RWPE2 (cell line): Measurements from ENCODE around the gene IGFLR1.

Source experiments
- ATAC-seq: fragments of 200-7000 bp; cut with Tn5 transposase; 3 replicates; pipeline ENCODE4 v1.9.1; 2021; ENCODE audit warnings: low read depth
- DNase-seq: peaks from one replicate; pipeline ENCODE4 v3.0.0-alpha.2; 2020; ENCODE audit warnings: low spot score
- H3K27ac ChIP-seq: fragments of 450-650 bp; 2 replicates; pipeline ENCODE4 v1.5.1; 2017; ENCODE audit warnings: mild to moderate bottlenecking; ENCODE audit not compliant: poor library complexity, severe bottlenecking
- H3K27me3 ChIP-seq: fragments of 250-450 bp; sonication (Bioruptor Pico); 2 replicates; pipeline ENCODE4 v1.5.1; 2021; ENCODE audit warnings: mild to moderate bottlenecking, moderate library complexity; ENCODE audit not compliant: insufficient read depth, poor library complexity, severe bottlenecking
- H3K36me3 ChIP-seq: fragments of 250-450 bp; sonication (Bioruptor Pico); 2 replicates; pipeline ENCODE4 v1.5.1; 2020; ENCODE audit warnings: low read depth, mild to moderate bottlenecking, moderate library complexity
- H3K4me1 ChIP-seq: fragments of 250-450 bp; sonication (Bioruptor Pico); 2 replicates; pipeline ENCODE4 v1.5.1; 2021; ENCODE audit warnings: mild to moderate bottlenecking, moderate library complexity; ENCODE audit not compliant: insufficient read depth, poor library complexity, severe bottlenecking
- H3K4me3 ChIP-seq: fragments of 250-450 bp; sonication (Bioruptor Pico); 2 replicates; pipeline ENCODE4 v1.5.1; 2021; ENCODE audit warnings: mild to moderate bottlenecking, moderate library complexity; ENCODE audit not compliant: severe bottlenecking
- H3K9me3 ChIP-seq: fragments of 250-450 bp; sonication (Bioruptor Pico); 2 replicates; pipeline ENCODE4 v1.5.1; 2021; ENCODE audit warnings: mild to moderate bottlenecking, moderate library complexity; ENCODE audit not compliant: severe bottlenecking
- CTCF ChIP-seq: fragments of 450-650 bp; IDR thresholded peaks from one replicate; pipeline ENCODE4 v1.5.1; 2017; ENCODE audit warnings: mild to moderate bottlenecking, moderate library complexity; ENCODE audit not compliant: poor library complexity, severe bottlenecking

The IGFLR1 gene

GRCh38 chr19:35743640-35744429, 1.6 kb upstream of the IGFLR1 start:
- Histone ChIP-seq H3K27me3 (no peaks in the 10 kb centered on the region), H3K27ac (no peak overlapping the region), H3K9me3 (no peaks in the 10 kb centered on the region), H3K4me3 (no peak overlapping the region), H3K4me1 (no peaks in the 10 kb centered on the region), H3K36me3 (peaks cover 4% of the 10 kb centered on the region)
- ATAC-seq (no peak), DNase-seq (no peak)
- no peak for TF ChIP-seq CTCF

DNA sequence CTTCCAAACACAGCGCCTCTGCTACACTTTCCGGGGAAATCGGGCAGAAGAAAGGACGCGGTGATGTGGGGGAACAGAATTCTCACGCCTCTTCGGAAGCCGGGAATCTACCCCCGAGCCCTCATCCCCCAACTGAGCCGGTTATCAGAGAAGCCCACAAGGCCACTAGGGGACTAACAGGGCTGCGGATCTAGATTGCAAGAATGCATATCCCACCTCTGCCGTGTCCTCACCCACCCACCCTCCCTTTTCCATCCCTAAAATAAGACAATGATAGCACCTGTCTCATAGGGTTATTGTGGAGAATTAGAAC, 1.1 kb downstream of the IGFLR1 start:
- Histone ChIP-seq H3K27ac (peak overlapping the region; percentile 12), H3K4me3 (peak overlapping the region; percentile 38), H3K4me1 (no peaks in the 10 kb centered on the region), H3K27me3 (no peaks in the 10 kb centered on the region), H3K36me3 (peaks cover 24% of the 10 kb centered on the region), H3K9me3 (no peaks in the 10 kb centered on the region)
- ATAC-seq (no peak), DNase-seq (no peak)
- TF ChIP-seq CTCF = no peak

- H3K4me1 ChIP-seq = no peaks in the 10 kb centered on the region
- peak overlapping the region; percentile 38 for H3K4me3 ChIP-seq
- no peaks in the 10 kb centered on the region for H3K9me3 ChIP-seq
- peak; percentile 16 for TF ChIP-seq CTCF
- H3K27me3 ChIP-seq = no peaks in the 10 kb centered on the region
- DNase-seq = peak; percentile 97
- H3K36me3 ChIP-seq = peaks cover 30% of the 10 kb centered on the region
- peak; percentile 83 for ATAC-seq
- peak overlapping the region; percentile 12 for H3K27ac ChIP-seq
These were observed 1.6 kb downstream of the IGFLR1 start for GRCh38 chr19:35740423-35741202.

GRCh38 chr19:35740108-35740422, 2.2 kb downstream of the IGFLR1 start:
- peak overlapping the region; percentile 38 for H3K4me3 ChIP-seq
- no peak overlapping the region for H3K27ac ChIP-seq
- peaks cover 34% of the 10 kb centered on the region for H3K36me3 ChIP-seq
- TF ChIP-seq CTCF = no peak
- no peaks in the 10 kb centered on the region for H3K27me3 ChIP-seq
- no peaks in the 10 kb centered on the region for H3K4me1 ChIP-seq
- no peaks in the 10 kb centered on the region for H3K9me3 ChIP-seq
- DNase-seq = no peak
- peak; percentile 8; the same call in 1 of the 3 replicates for ATAC-seq
